Measurements from ENCODE around the gene NMT1. TPM values are rescaled to one million over a fixed set of nuclear protein-coding genes. Genes with fewer than 3 reads are reported as not detected.
A peak's percentile ranks its signal among the peaks of the same experiment; 100 is the strongest.

The NMT1 gene
- total RNA-seq, 1 donor from 2014 or later, result 91.4 TPM

DNA sequence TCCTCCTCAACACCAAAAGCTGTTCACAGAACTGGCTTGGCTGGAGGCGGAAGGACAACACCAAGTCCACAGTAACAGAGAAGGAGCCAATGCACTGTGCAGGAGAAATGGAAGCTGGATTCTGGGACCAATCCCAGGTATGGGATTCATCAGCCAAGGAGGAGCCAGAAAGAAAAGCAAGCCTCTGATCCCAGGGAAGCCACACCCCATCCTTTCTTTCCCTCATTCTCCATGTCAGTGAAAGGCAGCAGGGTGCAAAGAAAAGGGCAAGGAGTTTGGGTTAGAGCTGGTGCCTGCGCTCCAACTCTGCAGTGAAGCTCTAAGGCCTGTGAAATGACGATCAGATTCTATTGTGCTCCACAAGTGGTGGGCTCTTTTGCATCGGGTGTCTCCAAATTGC is 20.7 kb upstream of the NMT1 start:
- Mint-ChIP-seq H3K9me3 (ENCODE audit: low read depth) (no peaks in the 10 kb centered on the region), H3K4me3 (ENCODE audit: unreplicated experiment) (no peak overlapping the region), H3K36me3 (ENCODE audit: low read depth) (peaks cover 1% of the 10 kb centered on the region), H3K27me3 (ENCODE audit: low read depth) (no peaks in the 10 kb centered on the region), H3K4me1 (ENCODE audit: low read depth) (peaks cover 23% of the 10 kb centered on the region), H3K27ac (ENCODE audit: unreplicated experiment) (no peak overlapping the region)
- DNase-seq (ENCODE audit: low spot score), result no peak
- TF ChIP-seq, protein P1, sequence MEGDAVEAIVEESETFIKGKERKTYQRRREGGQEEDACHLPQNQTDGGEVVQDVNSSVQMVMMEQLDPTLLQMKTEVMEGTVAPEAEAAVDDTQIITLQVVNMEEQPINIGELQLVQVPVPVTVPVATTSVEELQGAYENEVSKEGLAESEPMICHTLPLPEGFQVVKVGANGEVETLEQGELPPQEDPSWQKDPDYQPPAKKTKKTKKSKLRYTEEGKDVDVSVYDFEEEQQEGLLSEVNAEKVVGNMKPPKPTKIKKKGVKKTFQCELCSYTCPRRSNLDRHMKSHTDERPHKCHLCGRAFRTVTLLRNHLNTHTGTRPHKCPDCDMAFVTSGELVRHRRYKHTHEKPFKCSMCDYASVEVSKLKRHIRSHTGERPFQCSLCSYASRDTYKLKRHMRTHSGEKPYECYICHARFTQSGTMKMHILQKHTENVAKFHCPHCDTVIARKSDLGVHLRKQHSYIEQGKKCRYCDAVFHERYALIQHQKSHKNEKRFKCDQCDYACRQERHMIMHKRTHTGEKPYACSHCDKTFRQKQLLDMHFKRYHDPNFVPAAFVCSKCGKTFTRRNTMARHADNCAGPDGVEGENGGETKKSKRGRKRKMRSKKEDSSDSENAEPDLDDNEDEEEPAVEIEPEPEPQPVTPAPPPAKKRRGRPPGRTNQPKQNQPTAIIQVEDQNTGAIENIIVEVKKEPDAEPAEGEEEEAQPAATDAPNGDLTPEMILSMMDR (IDR thresholded peaks at IDR 0.05), result no peak

DNA sequence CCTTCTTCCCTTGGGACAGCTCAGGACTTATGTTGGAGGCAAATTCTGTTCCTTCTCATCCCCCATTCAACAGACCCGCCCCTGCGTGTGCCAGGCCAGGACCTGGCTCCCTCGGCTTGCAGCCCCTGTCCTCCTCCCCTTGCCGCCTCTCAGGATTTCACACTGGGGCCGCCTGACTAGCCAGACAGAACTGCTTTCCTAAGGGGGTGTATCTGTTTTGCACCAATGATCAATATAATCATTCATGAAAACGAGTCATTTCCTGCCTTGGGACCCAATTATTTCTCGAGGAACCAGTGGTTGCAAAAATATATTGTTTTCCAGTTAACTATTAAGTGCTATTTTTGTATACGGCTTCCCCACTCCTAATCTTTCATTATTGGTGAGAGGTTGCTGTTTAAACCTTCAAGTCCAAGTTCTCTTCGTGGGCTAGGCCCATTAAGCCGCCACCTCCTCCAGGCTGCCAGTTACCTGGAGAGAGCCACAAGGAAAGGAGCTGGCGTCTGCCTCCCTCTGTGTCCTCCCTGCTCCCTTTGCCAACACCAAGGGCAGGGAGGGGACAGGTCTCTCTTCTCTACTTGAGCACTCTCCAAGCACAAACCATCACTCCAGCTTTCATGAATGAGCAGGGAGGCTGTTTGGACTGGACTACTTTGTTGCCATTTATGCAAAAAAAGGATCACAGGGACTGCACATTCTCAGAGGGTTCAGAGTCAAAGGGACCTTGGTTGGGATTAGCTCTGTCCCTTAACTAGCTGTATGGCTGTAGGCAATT is 18.6 kb upstream of the NMT1 start:
- TF ChIP-seq, protein P1 (IDR thresholded peaks at IDR 0.05), result no peak
- no peak overlapping the region for H3K4me3 Mint-ChIP-seq (ENCODE audit: unreplicated experiment)
- no peaks in the 10 kb centered on the region for H3K27me3 Mint-ChIP-seq (ENCODE audit: low read depth)
- H3K4me1 Mint-ChIP-seq (ENCODE audit: low read depth), result peaks cover 25% of the 10 kb centered on the region
- H3K36me3 Mint-ChIP-seq (ENCODE audit: low read depth), result no peaks in the 10 kb centered on the region
- H3K9me3 Mint-ChIP-seq (ENCODE audit: low read depth), result no peaks in the 10 kb centered on the region
- no peak for DNase-seq (ENCODE audit: low spot score)
- H3K27ac Mint-ChIP-seq (ENCODE audit: unreplicated experiment), result no peak overlapping the region

DNA sequence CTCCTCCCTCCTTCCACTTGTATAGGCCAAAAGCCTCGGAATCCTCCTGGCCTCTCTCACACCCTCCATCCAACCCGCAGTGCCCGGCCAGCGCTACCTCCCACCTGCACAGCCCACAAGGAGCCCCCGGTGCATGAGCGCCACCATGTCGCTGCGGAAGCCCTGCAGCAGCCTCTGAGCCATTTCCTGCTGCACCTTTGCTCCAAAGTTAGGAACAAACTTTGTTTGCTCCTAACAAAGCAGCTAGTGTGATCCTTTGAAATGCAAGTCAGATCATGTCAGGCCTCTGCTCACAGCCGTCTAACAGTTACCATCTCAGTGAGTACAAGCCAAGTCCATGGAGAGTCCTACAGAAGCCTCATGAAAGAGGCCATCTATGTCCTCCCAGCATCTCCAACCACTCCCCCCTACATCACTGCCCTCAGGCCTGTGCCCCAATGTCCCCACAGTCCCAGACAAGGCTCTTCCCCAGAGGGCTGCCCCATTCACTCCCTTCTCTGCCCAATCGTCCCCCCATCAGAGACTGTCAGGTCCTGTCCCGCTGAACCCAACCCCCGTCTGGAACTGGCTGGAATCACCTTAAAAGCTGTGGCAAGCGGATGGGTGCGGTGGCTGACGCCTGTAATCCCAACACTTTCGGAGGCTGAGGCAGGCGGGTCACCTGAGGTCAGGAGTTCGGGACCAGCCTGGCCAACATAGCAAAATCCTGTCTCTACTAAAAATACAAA is 17.1 kb upstream of the NMT1 start:
- Mint-ChIP-seq H3K36me3 (ENCODE audit: low read depth) (no peaks in the 10 kb centered on the region), H3K4me3 (ENCODE audit: unreplicated experiment) (no peak overlapping the region), H3K9me3 (ENCODE audit: low read depth) (no peaks in the 10 kb centered on the region), H3K27me3 (ENCODE audit: low read depth) (no peaks in the 10 kb centered on the region), H3K4me1 (ENCODE audit: low read depth) (peaks cover 26% of the 10 kb centered on the region), H3K27ac (ENCODE audit: unreplicated experiment) (peak overlapping the region; percentile 41)
- DNase-seq (ENCODE audit: low spot score), result no peak
- TF ChIP-seq, protein P1 (IDR thresholded peaks at IDR 0.05), result no peak

DNA sequence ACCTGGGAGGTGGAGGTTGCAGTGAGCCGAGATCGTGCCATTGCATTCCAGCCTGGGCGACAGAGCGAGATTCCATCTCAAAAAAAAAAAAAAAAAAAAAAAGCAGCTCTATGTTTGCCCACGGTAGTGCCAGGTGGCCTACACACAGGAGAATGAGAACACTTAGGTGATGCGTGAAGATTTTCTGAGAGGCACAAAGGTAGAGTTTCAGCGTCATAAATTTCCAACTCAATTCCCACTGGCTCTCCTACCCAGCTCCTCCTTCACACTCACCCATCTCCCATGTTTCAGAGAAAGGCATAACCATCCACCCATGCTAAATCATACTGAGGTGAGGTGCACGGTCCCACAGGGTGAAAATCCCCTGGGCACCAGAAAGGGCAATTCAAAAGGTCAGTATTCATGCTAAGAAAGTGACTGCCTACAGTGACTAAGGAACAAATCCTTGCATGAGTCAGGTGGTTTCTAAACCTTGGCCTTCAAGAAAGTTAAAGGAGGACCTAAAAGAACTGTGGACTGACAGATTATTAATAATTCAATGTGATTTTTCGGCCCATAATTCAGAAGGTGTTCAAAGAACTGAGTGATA is 14.5 kb upstream of the NMT1 start:
- Mint-ChIP-seq H3K4me3 (ENCODE audit: unreplicated experiment) (no peak overlapping the region), H3K27ac (ENCODE audit: unreplicated experiment) (no peak overlapping the region), H3K27me3 (ENCODE audit: low read depth) (no peaks in the 10 kb centered on the region), H3K36me3 (ENCODE audit: low read depth) (no peaks in the 10 kb centered on the region), H3K4me1 (ENCODE audit: low read depth) (peaks cover 41% of the 10 kb centered on the region), H3K9me3 (ENCODE audit: low read depth) (no peaks in the 10 kb centered on the region)
- DNase-seq (ENCODE audit: low spot score), result no peak
- TF ChIP-seq, protein P1 (IDR thresholded peaks at IDR 0.05), result no peak

DNA sequence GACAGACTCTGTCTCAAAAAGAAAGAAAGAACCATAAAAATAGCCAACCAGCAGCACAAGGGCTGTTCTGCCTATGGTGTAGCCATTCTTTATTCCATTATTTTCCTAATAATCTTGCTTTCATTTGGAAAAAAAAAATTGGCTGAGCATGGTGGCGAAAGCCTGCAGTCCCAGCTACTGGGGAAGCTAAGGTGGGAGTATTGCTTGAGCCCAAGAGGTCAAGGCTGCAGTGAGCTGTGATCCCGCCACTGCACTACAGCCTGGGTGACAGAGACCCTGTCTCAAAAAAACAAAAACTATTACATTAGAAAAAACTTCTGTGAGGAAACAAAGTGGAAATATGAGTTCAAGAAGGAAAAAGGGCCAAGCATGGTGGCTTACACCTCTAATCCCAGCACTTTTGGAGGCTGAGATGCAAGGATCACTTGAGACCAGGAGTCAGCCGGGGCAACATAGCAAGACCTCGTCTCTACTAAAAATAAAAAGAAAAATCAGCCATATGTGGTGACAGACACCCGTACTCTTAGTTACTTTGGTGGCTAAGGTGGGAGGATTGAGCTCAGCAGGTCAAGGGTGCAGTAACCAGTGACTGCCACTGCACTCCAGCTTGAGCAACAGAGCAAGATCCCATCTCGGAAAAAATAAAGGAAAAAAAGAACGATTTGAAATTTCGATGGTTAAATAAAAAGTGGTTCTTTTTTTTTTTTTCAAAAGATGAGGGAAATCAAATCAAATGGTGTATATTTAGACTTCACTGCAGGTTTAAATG is 12.1 kb upstream of the NMT1 start:
- Mint-ChIP-seq H3K4me1 (ENCODE audit: low read depth) (peaks cover 28% of the 10 kb centered on the region), H3K27me3 (ENCODE audit: low read depth) (no peaks in the 10 kb centered on the region), H3K27ac (ENCODE audit: unreplicated experiment) (no peak overlapping the region), H3K36me3 (ENCODE audit: low read depth) (no peaks in the 10 kb centered on the region), H3K4me3 (ENCODE audit: unreplicated experiment) (no peak overlapping the region), H3K9me3 (ENCODE audit: low read depth) (no peaks in the 10 kb centered on the region)
- no peak for DNase-seq (ENCODE audit: low spot score)
- TF ChIP-seq, protein P1 (IDR thresholded peaks at IDR 0.05), result peak; percentile 34
